Measurements from ENCODE around the gene MOK.

MOK gene

GRCh38 chr14:102283631-102284129 is 21.3 kb downstream of the MOK start:
- DNase-seq (ENCODE audit: low read depth in 2 of 2): no peak

DNA sequence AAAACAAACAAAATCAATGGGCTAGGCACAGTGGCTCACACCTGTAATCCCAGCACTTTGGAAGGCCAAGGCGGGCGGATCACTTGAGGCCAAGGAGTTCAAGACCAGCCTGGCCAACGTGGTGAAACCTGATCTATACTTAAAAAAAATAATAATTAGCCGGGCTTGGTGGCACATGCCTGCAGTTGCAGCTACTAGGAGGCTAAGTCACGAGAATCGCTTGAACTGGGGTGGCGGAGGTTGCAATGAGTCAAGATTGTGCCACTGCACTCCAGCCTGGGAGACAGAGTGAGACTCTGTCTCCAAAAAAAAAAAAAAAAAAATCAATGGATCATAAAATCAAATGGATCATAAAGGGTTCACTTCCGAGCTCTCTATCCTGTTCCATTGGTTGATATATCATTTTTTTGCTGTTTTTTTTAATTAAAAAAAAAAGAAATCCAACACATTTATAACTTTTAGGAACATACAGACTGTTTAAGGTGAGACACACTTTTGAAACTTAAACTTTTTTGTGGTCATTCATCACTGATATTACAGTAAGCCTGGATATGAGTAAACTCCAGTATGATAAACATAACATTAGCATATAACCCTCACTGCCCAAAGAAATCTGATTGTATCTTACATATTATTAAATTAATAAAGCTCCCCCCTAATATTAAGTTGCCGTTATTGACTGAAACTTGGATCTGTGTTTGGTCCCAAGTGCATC is 22.1 kb downstream of the MOK start:
- DNase-seq (ENCODE audit: low read depth in 2 of 2): no peak

- DNase-seq (ENCODE audit: low read depth in 2 of 2): no peak
These were observed 24.5 kb downstream of the MOK start for GRCh38 chr14:102280376-102280962.

DNA sequence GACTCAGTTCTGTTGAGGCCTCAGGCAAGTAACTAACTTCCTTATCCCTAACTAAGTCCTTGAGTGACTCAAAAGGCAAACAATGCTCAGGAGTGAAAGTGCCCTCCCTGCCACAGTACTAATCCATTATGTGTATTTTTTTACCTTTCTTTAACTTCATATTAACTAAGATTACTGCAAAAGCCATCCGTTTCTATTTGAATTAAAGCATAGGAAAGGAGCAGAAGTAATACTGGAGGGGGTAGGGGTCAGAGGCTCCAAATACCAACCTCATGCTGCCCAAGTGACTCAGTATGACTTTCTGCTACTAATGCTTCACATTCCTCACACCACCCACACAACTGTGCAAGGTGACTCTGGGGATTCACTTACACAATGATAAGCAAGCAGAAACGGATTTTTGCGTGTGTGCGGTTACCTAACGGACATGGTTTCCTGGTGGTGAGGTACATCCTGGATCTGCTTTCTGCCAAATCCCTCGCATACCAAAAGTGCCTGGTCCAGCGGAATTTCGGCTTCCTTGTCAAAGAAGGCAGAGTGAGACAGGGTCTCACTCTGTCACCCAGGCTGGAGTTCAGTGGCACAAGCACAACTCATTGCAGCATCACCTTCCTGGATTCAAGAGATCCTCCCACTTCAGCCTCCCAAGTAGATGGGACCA is 25.1 kb downstream of the MOK start:
- no peak for DNase-seq (ENCODE audit: low read depth in 2 of 2)

- no peak for DNase-seq (ENCODE audit: low read depth in 2 of 2)
These were observed 25.7 kb downstream of the MOK start for GRCh38 chr14:102279282-102279681.

DNA sequence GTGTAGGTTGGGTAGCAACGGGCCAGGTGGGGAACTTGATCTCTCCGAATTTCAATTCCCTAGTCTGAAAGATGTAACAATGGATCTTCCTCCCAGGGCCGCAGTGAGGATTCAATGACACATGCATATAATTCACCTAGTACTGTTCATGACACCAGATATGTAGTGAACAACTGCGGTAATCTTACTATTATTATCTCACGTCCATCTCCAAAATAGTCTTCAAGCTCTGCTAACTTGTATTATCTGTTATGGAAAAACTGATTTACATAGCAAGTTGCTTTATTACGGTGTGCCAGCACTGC is 26.4 kb downstream of the MOK start:
- DNase-seq (ENCODE audit: low read depth in 2 of 2): no peak

- DNase-seq (ENCODE audit: low read depth in 2 of 2): no peak
These were observed 26.9 kb downstream of the MOK start for GRCh38 chr14:102277874-102278630.

DNA sequence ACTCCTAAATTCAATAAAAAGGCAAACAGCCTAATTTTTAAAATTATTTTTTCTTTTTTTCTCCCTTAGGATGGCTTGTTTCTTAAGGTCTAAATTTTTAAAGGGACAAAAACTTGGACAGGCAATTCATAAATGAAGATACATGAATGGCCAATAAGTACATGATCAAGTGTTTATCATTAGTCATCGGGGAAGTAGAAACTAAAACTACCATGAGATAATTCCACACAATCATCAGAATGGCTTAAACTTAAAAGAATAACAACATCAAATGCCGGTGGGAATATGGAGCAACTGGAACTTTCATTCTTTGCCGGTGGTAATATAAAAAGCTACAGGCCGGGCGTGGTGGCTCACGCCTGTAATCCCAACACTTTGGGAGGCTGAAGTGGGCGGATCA is 29.1 kb downstream of the MOK start:
- DNase-seq (ENCODE audit: low read depth in 2 of 2): no peak

DNA sequence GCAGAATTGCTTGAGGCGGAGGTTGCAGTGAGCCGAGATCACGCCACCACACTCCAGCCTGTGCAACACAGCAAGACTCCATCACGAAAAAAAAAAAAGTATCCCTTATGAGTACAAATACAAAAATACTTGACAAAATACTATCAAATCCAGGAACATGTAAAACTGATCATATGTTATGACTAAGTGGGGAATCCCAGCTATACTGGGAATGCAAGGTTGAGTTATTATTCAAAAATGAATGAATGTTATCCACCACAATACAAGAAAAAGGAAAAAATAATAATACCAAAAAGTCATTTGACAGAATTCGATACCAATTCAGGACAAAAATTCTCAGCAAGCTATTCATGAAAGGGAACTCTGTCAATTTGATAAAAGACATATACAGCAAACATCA is 32.6 kb downstream of the MOK start:
- DNase-seq (ENCODE audit: low read depth in 2 of 2): no peak

DNA sequence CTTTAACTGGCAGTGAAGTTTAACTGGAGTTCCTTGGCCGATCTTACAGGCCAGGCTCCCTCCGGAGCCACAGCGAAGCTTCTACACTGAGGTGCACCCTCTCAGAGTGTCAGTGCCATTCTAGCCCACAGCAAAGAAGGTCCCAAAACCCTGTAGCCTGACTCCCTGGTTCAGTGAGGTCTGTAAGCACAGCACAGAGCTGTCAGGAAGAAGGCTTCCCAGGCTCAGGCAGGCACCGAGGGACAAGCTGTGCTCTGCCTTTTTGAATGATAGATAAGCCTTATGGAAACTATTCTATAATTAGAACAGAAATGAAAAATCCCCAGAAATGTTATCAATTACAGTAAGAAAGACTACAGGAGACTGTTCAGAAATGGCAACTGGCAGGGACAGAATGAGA is 40.2 kb downstream of the MOK start:
- no peak for DNase-seq (ENCODE audit: low read depth in 2 of 2)

- DNase-seq (ENCODE audit: low read depth in 2 of 2): no peak
These were observed 40.6 kb downstream of the MOK start for GRCh38 chr14:102264355-102264754.

DNA sequence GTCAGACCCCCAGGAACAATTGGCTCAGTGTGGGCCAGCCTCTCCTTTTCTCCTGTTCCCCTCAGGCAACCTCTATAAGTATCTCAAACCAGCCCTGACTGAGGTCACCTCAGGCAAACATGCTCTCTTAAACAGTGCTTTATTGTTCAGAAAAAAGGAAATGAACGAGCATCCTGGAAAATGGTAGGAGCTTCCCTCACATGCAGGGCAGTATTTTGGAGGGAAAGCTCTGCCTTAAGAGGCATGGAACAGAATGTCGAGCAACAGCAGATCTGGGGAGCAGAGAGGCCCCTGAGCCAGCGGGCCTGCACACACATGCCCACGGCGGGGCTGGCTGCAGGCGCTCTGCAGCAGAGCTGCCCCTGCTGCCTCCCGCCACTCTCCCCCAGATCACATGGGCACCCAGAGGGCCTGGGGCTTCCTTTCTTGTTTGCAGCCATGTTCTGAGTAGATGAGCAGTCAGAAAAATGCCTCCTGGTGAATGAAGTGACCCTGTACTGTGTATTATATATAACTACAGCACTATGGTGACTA is 42.0 kb downstream of the MOK start:
- no peak for DNase-seq (ENCODE audit: low read depth in 2 of 2)

- DNase-seq (ENCODE audit: low read depth in 2 of 2): no peak
These were observed 46.8 kb downstream of the MOK start for GRCh38 chr14:102258136-102258535.

DNA sequence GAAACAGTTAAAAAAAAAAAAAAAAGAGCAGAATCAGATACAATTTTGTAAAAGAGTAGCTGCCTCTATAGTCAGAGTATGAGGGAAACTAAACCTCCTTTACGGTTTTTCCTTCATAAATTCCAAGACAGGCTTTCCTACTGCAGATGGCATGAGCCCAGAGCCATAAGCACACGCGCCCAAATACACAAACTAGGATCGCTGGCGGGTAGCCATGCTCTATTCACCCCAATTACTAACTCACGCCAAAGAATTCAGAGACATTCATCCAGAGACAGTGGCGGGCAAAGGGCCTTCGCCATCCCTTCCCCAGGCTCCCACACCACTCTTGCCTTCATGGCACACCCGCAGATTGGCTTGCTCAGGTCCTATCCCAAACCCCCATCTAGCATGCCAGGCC is 48.2 kb downstream of the MOK start:
- no peak for DNase-seq (ENCODE audit: low read depth in 2 of 2)

DNA sequence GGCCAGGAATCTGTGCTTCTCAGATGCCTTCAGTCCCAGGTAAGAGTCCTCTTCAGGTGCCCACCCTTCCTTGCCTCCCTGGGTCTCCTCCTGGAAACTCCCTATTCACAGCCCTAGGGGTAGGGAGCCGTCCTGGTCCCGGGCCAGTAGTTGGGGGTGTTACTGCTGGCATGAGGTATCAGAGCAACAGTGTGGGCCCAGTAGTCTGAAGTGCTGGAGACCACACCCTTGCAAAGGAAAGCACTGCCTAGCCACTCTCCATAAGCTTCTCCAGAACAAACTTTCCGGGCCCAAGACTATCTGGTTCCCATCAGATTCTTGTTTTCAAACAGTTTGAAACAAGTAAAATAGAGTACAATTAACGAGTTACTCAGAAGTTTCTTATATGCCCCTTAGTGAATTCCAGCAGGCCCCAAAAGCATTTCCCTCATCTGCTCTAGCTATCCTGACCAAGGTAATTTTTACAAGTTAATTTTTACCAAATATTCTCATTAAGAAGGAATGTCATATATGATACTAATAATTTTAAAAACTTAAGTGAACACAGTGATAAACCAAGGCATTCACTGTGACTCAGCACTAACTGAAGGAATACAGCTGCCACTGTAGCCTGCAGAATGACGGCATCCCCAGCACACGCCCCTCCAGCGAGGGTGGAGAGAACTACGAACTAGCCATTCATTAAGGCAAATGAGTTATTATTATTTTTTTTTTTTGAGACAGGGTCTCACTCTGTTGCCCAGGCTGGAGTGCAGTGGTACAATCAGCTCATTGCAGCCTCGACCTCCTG is 49.4 kb downstream of the MOK start:
- no peak for DNase-seq (ENCODE audit: low read depth in 2 of 2)

- DNase-seq (ENCODE audit: low read depth in 2 of 2): no peak
These were observed 51.8 kb downstream of the MOK start for GRCh38 chr14:102252834-102253801.

DNA sequence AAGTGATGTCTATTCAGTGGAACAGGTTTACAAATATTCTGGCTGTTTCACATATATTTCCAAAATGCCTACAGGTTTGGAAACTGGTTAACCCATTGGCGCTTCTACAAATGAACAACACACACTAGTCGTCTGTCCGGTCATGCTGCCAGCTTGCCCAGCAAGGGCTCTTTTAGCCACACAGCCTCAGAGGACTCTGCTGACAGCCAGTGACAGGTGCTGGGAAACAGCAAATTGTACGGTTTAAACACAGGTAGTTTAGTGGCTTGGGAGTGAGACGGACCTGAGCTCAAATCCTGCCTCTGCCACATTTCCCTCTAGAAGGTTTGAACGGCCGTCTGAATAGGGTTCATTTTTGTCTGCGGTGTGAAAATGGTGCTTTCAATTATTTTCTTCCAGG is 53.8 kb downstream of the MOK start:
- no peak for DNase-seq (ENCODE audit: low read depth in 2 of 2)

DNA sequence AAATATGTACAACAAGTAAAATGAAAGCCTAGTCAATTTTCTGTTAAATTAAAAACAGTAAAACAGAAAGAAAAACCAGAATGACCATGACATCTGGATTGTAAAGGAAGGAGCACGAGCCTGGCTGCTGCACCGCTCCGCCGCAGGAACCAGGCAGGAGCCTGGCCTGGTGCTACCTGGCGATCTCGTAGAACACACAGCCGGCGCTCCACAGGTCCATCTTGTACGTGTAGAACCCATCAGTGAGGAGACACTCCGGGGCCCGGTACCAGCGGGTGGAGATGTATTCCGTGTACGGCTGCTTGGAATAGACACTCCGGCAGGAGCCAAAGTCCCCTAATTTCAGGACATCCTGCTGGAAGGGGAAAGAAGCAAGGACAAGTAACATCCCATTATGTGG is 54.3 kb downstream of the MOK start:
- no peak for DNase-seq (ENCODE audit: low read depth in 2 of 2)

- DNase-seq (ENCODE audit: low read depth in 2 of 2): no peak
These were observed 55.0 kb downstream of the MOK start for GRCh38 chr14:102249981-102250380.

- no peak for DNase-seq (ENCODE audit: low read depth in 2 of 2)
These were observed 55.9 kb downstream of the MOK start for GRCh38 chr14:102249041-102249440.
